ENCODE measurements around the gene CCL21.
A peak's percentile ranks its signal among the peaks of the same experiment; 100 is the strongest.

The CCL21 gene

GRCh38 chr9:34659592-34660253 is 50.2 kb downstream of the CCL21 start:
- H3K4me3 ChIP-seq (ENCODE audit: severe bottlenecking), result no peak overlapping the region
- peaks cover 10% of the 10 kb centered on the region for H3K4me1 ChIP-seq (ENCODE audit: insufficient read depth, poor library complexity, severe bottlenecking)
- no peaks in the 10 kb centered on the region for H3K36me3 ChIP-seq (ENCODE audit: low read depth)
- DNase-seq (ENCODE audit: low spot score), result no peak
- H3K9me3 ChIP-seq (ENCODE audit: severe bottlenecking), result no peaks in the 10 kb centered on the region
- TF ChIP-seq CTCF (IDR thresholded peaks at IDR 0.05; ENCODE audit: poor library complexity, severe bottlenecking), result no peak
- no peaks in the 10 kb centered on the region for H3K27me3 ChIP-seq (ENCODE audit: insufficient read depth, poor library complexity, severe bottlenecking)
- H3K27ac ChIP-seq (ENCODE audit: poor library complexity, severe bottlenecking), result no peak overlapping the region
- peak; percentile 49; the same call in 2 of the 3 replicates for ATAC-seq (ENCODE audit: low read depth)

Data from RWPE2 (cell line).